OCI-M2 (cell line): ENCODE data around the gene RB1.

ENCODE experiments used
- DNase-seq: peaks from one replicate; lab custom pipeline; 2025; ENCODE audit not compliant: unreplicated experiment; lab: John Stamatoyannopoulos, UW

The RB1 gene

DNA sequence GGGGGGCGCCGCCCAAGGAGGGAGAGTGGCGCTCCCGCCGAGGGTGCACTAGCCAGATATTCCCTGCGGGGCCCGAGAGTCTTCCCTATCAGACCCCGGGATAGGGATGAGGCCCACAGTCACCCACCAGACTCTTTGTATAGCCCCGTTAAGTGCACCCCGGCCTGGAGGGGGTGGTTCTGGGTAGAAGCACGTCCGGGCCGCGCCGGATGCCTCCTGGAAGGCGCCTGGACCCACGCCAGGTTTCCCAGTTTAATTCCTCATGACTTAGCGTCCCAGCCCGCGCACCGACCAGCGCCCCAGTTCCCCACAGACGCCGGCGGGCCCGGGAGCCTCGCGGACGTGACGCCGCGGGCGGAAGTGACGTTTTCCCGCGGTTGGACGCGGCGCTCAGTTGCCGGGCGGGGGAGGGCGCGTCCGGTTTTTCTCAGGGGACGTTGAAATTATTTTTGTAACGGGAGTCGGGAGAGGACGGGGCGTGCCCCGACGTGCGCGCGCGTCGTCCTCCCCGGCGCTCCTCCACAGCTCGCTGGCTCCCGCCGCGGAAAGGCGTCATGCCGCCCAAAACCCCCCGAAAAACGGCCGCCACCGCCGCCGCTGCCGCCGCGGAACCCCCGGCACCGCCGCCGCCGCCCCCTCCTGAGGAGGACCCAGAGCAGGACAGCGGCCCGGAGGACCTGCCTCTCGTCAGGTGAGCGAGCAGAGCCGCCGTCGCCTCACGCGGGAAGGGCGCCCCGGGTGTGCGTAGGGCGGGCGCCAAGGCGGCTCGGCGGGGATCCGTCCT is at the start of gene RB1:
RB1 (plus strand) TSS at position 393 of the 784 bp plus-strand sequence; CDS start at position 555, 162 bp downstream.
- no peak for DNase-seq

GRCh38 chr13:48253849-48254248 is 49.7 kb upstream of the RB1 start:
- DNase-seq, result no peak

DNA sequence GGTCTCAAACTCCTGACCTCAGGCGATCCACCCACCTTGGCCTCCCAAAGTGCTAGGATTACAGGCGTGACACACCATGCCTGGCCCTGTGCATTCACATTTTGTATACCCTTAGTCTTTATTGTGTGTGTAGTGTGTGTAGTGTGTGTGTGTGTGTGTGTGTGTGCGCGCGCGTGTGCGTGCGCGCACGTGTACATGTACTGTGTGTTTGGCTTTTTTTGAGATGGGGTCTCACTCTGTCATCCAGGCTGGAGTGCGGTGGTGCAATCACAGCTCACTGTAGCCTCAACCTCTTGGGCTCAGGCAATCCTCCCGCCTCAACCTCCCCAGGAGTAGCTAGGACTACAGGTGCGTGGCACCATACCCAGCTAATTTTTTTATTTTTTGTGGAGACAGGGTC is 48.5 kb upstream of the RB1 start:
- no peak for DNase-seq

DNA sequence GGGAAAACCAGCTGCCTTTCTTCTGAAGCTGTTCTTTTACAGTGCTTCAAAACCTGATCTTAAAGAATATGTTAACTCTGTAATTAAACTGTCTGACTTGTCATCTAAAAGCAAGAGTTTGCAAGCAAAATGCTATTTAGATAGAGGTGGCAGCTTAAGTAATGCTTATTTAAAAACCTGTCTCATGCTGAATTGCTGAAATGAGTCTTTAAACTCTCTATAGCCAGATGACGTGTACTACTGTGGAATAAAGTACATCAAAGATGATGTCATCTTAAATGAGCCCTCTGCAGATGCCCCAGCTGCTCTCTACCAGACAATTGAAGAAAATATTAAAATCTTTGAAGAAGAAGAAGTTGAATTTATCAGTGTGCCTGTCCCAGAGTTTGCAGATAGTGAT is 47.6 kb upstream of the RB1 start:
- no peak for DNase-seq

DNA sequence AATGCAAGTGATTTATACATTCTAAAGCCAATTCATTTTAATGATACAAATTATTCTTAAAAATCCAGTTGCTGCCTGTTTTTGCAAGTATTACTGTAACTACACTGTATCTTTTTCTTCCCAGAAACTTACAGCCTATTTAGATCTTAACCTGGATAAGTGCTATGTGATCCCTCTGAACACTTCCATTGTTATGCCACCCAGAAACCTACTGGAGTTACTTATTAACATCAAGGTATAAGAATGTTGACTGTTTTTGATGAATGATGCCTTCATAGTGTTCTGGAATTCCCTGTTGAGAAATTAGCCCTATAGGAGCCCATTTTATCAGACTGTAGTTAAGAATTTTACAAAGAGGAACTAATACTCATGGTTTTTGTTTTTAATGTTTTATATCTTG is 45.5 kb upstream of the RB1 start:
- DNase-seq, result no peak

- no peak for DNase-seq
Observed at GRCh38 chr13:48258430-48258829, 45.1 kb upstream of the RB1 start.

DNA sequence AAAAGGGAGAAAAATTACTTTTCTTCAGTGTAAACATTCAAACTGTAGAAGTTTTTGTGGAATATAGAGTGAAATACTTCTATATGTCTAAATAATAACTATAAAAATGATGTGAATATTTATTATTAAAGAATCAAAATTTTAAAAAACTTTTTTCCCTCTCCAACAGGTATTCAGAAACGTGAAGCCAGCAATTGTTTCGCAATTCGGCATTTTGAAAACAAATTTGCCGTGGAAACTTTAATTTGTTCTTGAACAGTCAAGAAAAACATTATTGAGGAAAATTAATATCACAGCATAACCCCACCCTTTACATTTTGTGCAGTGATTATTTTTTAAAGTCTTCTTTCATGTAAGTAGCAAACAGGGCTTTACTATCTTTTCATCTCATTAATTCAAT is 42.6 kb upstream of the RB1 start:
- DNase-seq, result no peak

DNA sequence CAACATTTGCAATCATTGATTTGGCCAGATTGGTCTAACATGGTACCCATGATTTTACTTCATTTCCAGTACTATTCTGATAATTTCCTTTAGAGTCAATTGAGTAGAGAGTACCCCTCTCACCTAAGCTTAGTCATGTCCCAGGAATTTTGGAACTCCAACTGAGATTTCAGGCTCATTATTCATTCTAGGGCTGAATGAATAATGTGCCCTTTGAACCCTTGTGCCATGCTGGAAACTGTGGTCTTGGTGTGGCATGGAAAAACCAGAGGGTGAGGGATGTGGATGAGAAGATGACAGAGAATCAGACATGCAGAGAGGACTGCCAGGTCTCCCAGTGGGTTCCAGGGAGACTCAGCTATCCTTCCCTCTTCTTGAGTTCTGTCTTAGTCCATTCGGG is 40.4 kb upstream of the RB1 start:
- no peak for DNase-seq

DNA sequence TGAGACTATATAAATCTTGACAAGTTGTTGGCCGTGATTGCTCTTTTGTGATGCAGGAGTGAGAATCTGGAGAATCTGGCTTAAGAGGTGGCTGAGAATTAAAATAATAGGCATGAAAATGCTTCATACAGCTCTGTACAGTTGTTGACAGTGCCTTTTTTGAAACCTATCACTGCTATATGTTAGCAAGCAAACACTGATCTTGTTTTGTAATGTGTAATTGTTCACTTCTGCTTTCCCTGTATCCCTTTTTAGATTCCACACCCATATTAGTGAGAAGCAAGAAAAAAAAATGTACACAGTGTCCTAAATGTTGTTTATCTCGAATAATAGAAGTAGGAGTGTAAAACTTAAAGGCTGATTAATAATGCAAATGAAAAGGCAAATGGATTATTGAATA is 39.5 kb upstream of the RB1 start:
- DNase-seq, result no peak

- DNase-seq, result no peak
Observed at GRCh38 chr13:48265217-48265815, 38.2 kb upstream of the RB1 start.

DNA sequence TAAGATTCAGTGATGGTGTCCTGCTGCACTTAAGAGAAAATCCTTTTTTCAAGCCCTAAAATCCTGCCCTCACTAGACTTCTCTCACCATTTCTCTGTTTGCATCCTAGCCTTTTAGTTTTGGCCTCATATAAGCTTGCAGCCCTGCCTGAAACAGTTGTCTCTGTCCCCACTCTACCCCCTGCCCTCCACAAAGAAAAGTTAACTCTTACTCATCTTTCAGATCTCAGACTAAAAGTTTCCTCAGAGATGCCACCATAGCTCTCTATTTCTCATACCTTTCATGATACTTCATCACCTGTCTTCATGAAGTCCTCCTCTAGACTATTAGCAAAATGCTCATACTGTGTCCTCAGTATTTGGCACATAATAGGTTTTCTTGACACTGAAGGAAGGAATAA is 37.4 kb upstream of the RB1 start:
- no peak for DNase-seq

DNA sequence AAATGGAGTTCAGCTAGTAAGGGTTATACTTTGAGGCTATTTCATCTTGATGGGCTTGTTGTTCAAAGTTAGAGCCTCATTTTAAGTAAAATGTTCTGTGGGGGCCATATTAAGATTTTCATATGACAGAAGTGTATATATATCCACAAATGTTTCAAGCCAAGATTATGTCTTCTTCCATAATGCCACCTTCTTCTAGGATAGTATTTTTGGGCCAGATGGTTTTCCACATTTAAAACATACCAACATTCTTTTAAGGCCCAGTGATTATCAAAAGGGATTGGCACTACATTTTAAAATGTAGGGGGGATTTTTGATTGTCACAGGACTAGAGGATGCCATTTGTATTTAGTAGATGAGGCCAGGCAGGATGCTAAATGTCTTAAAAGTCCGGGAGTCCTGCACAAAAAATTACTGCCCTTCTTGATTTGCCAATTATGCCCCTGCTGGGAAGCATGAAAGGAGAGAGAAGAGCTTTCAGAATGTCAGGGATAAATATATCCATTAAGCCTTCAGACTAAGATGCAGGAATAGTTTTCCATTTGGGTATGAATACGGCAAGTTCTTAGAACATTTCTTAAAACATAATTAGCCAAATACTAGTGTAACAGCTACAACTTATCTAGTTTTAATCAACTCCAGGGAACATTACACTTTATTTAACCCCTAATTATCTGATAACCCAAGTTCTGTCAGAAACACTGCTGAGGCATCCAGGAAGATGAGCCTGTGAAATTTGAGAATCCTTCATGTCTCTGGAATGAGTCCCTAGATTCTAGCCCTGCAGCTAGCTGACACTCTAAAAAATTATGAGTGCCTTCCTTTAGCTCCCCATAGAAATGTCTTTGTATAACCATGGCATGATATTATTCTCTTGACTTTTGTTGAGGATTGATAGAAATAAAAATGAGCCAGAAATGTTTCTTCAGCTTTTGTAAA is 36.6 kb upstream of the RB1 start:
- DNase-seq, result no peak

DNA sequence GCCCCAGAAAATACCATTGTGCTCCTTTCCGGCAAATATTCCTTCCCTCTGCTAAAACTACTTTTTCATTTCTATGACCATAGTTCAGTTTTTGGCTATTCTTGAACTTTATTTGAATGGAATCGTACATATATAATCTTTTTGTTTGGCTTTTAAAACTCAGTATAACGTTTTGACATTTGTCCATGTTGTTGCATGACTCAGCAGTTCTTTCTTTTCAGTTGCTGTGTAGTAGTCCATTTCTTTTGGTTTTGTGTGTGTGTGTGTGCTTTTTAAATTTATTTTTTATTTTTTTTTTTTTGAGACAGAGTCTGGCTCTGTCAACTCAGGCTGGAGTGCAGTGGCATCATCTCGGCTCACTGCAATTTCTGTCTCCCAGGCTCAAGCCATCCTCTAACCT is 35.5 kb upstream of the RB1 start:
- DNase-seq, result no peak

DNA sequence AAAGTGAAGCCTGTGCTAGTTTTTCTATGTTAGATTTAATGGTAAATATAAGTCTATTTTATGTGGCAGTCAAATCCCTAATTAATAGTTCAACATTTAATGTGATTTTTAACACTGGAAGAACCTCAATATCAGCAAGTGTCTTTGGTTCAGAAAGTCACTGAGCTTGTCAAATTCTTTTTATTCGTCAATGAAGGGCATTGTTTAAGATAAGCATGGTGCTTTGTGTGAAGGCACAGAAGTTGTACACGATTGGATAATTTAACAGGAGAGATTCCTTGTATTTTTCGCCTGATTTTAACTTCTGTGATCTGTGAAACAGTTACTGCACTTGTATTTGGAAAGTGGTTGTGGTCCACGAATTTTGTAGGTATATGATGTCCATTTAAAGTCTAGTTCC is 30.2 kb upstream of the RB1 start:
- no peak for DNase-seq

DNA sequence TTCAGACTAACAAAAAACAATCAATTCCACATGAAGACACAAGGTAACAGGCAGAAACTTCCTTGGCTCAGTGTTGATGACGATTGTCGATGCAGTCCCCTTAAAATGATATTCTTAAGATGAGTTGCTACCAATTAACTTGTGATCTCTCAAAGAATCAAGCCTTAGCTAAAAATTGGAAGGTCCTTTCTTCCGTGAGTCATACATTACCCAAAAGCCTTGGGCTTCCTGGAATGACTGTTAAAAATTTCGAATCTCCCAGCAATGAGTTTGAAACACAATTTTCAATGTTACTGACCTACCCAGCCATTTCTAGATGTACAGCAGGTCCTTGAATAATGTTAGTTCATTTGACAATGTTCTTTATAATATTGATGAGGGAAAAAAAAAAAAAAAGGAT is 28.0 kb upstream of the RB1 start:
- no peak for DNase-seq

DNA sequence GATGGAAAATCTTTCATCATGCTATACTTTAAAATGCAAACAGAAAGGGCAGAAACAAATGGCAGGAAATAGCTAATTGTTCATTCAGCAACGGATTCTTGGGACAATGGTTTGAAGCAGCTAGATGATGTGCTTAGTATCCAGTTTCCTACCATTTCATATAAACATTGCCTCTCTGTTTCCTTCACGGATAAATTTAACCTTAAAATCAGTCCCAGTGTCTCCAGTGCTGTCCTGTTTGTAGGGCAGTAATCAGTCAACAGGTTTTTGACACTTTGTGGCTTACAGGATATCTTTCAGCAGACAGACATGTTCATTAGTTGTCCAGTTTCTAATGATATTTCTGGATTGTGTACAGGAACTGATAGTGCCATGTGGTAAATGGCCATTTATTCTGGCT is 24.7 kb upstream of the RB1 start:
- no peak for DNase-seq

DNA sequence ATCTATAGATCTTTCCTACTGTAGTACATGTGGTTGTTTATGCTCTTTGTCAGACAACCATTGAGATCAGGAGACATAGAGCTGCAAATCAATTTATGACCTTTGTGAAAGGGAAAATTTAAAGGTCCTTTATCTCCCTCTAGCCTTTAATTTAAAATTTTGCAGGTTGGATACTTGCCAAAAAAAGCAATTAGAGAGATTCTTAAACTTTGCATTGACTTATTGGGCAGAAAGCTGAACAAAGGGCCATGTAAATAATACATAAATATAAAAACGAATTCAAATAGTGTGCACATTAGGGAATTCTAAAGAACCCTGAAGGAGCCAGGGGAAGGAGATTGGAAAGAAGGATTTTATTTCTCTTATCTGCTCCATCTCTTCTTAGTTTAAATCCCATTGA is 22.0 kb upstream of the RB1 start:
- DNase-seq, result no peak

DNA sequence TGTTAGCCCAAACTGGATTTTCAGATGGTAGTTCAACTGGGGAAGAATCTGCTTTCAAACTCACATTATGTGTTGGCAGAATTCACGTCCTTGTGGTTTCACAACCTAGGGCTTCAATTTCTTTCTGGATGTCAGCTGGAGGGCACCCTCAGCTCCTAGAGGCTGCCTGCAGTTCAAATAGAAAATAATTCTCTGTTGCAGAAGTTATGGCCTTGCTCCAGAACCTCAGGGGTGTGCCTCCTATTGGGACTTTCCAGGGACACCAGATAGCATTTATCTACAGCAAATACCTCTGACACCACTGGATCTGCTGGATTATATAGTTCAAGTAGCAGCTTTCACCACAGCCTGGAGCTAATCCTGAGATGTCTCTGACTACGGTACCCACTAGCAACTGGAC is 11.8 kb upstream of the RB1 start:
- no peak for DNase-seq

- no peak for DNase-seq
Observed at GRCh38 chr13:48292650-48293049, 10.9 kb upstream of the RB1 start.

DNA sequence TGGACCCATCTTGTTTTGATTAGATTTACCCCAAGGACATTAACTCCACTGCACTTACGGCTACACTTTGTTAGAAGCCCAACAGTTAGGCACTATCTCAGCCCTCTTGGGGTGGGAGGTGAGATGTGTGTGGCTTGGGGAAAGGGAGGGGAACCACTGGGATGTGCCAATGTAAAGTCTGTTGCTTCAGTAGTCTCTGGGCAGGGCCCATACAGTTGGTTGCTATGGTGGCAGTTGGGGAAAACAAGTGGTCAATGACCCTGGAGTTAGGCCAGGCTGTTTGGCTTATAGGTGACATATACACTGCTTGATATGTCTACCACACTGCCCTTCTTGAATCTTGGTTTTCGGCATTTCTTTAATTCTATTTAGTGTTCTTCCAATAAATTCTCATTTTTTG is 8.9 kb upstream of the RB1 start:
- DNase-seq, result no peak

- no peak for DNase-seq
Observed at GRCh38 chr13:48295271-48295670, 8.3 kb upstream of the RB1 start.

DNA sequence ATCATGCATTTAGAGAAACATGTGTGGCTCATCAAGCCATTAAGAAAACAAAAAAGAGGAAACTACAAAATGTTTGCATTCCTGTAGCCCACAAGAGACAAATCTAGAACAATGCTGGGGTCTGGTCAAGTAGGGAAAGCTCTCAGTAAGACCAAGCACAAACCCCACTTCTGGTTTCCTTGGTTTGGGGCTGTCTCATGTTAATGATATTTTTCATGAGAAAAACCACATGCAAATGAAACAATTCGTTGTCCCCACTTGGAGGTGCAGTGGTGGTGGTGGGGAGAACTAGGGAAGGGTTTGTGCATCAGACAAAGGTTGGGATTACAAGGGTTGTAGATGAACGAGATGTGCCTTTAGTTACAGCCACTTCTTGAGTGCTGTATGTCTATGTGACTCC is 7.0 kb upstream of the RB1 start:
- DNase-seq, result no peak
